ENCODE measurements around the gene BTG2. TPM values are rescaled to one million over a fixed set of nuclear protein-coding genes. Genes with fewer than 3 reads are reported as not detected.

BTG2 gene
- total and polyA plus RNA-seq, 2 donors (not counting 1 experiment from before 2014, with no cell fraction given) = 9.8 to 26.3 TPM

- no peak for TF ChIP-seq EZH2 (IDR thresholded peaks at IDR 0.05; ENCODE audit: low read length, missing control alignments)
- TF ChIP-seq, protein P1, sequence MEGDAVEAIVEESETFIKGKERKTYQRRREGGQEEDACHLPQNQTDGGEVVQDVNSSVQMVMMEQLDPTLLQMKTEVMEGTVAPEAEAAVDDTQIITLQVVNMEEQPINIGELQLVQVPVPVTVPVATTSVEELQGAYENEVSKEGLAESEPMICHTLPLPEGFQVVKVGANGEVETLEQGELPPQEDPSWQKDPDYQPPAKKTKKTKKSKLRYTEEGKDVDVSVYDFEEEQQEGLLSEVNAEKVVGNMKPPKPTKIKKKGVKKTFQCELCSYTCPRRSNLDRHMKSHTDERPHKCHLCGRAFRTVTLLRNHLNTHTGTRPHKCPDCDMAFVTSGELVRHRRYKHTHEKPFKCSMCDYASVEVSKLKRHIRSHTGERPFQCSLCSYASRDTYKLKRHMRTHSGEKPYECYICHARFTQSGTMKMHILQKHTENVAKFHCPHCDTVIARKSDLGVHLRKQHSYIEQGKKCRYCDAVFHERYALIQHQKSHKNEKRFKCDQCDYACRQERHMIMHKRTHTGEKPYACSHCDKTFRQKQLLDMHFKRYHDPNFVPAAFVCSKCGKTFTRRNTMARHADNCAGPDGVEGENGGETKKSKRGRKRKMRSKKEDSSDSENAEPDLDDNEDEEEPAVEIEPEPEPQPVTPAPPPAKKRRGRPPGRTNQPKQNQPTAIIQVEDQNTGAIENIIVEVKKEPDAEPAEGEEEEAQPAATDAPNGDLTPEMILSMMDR (conservative IDR thresholded peaks at IDR 0.05 in 1 of 2, IDR thresholded peaks at IDR 0.05 in 1 of 2; ENCODE audit: low read depth in 1 of 2, low read length in 2 of 2) = no peak
- Histone ChIP-seq H3K36me3 (ENCODE audit: control insufficient read depth, insufficient read depth, low read length) (no peaks in the 10 kb centered on the region), H3K27ac (ENCODE audit: insufficient read depth, low read length) (no peak overlapping the region), H3K4me1 (ENCODE audit: control insufficient read depth, extremely low read depth, insufficient read depth, low read length) (peaks cover 7% of the 10 kb centered on the region), H2AFZ (ENCODE audit: low read length) (no peak overlapping the region), H3K27me3 (ENCODE audit: control insufficient read depth, insufficient read depth, low read length) (peaks cover 3% of the 10 kb centered on the region), H3K79me2 (ENCODE audit: control insufficient read depth, insufficient read depth, low read length) (no peaks in the 10 kb centered on the region), H3K9ac (ENCODE audit: insufficient read depth, low read length) (no peak overlapping the region), H4K20me1 (ENCODE audit: control insufficient read depth, extremely low read depth, insufficient read depth, low read length) (no peaks in the 10 kb centered on the region), H3K4me3 (replicated peaks in 1 of 4; ENCODE audit: control extremely low read depth in 1 of 4, insufficient read depth in 1 of 4, low read depth in 3 of 4, low read length in 4 of 4) (no peak overlapping the region), H3K4me2 (ENCODE audit: extremely low read depth, insufficient read depth, low read length) (no peak overlapping the region), H3K9me3 (ENCODE audit: control insufficient read depth, insufficient read depth, low read depth, low read length) (no peaks in the 10 kb centered on the region)
- no peak for DNase-seq (ENCODE audit: low read depth in 2 of 2)
Measured at GRCh38 chr1:203269654-203270020, 35.7 kb upstream of the BTG2 start.

GRCh38 chr1:203270448-203270847 lies 34.9 kb upstream of the BTG2 start:
- Histone ChIP-seq H3K27ac (ENCODE audit: insufficient read depth, low read length) (no peak overlapping the region), H3K4me2 (ENCODE audit: extremely low read depth, insufficient read depth, low read length) (no peak overlapping the region), H3K36me3 (ENCODE audit: control insufficient read depth, insufficient read depth, low read length) (no peaks in the 10 kb centered on the region), H3K79me2 (ENCODE audit: control insufficient read depth, insufficient read depth, low read length) (no peaks in the 10 kb centered on the region), H2AFZ (ENCODE audit: low read length) (no peak overlapping the region), H3K27me3 (ENCODE audit: control insufficient read depth, insufficient read depth, low read length) (peaks cover 3% of the 10 kb centered on the region), H4K20me1 (ENCODE audit: control insufficient read depth, extremely low read depth, insufficient read depth, low read length) (no peaks in the 10 kb centered on the region), H3K9me3 (ENCODE audit: control insufficient read depth, insufficient read depth, low read depth, low read length) (no peaks in the 10 kb centered on the region), H3K4me1 (ENCODE audit: control insufficient read depth, extremely low read depth, insufficient read depth, low read length) (peaks cover 7% of the 10 kb centered on the region), H3K4me3 (replicated peaks in 1 of 4; ENCODE audit: control extremely low read depth in 1 of 4, insufficient read depth in 1 of 4, low read depth in 3 of 4, low read length in 4 of 4) (no peak overlapping the region), H3K9ac (ENCODE audit: insufficient read depth, low read length) (no peak overlapping the region)
- TF ChIP-seq EZH2 (IDR thresholded peaks at IDR 0.05; ENCODE audit: low read length, missing control alignments) = no peak
- TF ChIP-seq, protein P1 (conservative IDR thresholded peaks at IDR 0.05 in 1 of 2, IDR thresholded peaks at IDR 0.05 in 1 of 2; ENCODE audit: low read depth in 1 of 2, low read length in 2 of 2) = no peak
- DNase-seq (ENCODE audit: low read depth in 2 of 2) = no peak

GRCh38 chr1:203271018-203271743 lies 34.1 kb upstream of the BTG2 start:
- Histone ChIP-seq H3K9ac (ENCODE audit: insufficient read depth, low read length) (no peak overlapping the region), H3K79me2 (ENCODE audit: control insufficient read depth, insufficient read depth, low read length) (no peaks in the 10 kb centered on the region), H3K27ac (ENCODE audit: insufficient read depth, low read length) (no peak overlapping the region), H3K9me3 (ENCODE audit: control insufficient read depth, insufficient read depth, low read depth, low read length) (no peaks in the 10 kb centered on the region), H3K4me1 (ENCODE audit: control insufficient read depth, extremely low read depth, insufficient read depth, low read length) (peaks cover 7% of the 10 kb centered on the region), H3K36me3 (ENCODE audit: control insufficient read depth, insufficient read depth, low read length) (no peaks in the 10 kb centered on the region), H3K27me3 (ENCODE audit: control insufficient read depth, insufficient read depth, low read length) (peaks cover 3% of the 10 kb centered on the region), H3K4me3 (replicated peaks in 1 of 4; ENCODE audit: control extremely low read depth in 1 of 4, insufficient read depth in 1 of 4, low read depth in 3 of 4, low read length in 4 of 4) (no peak overlapping the region), H4K20me1 (ENCODE audit: control insufficient read depth, extremely low read depth, insufficient read depth, low read length) (no peaks in the 10 kb centered on the region), H3K4me2 (ENCODE audit: extremely low read depth, insufficient read depth, low read length) (no peak overlapping the region), H2AFZ (ENCODE audit: low read length) (no peak overlapping the region)
- no peak for TF ChIP-seq EZH2 (IDR thresholded peaks at IDR 0.05; ENCODE audit: low read length, missing control alignments)
- TF ChIP-seq, protein P1 (conservative IDR thresholded peaks at IDR 0.05 in 1 of 2, IDR thresholded peaks at IDR 0.05 in 1 of 2; ENCODE audit: low read depth in 1 of 2, low read length in 2 of 2) = no peak
- peak; percentile 72 to 74 for DNase-seq (ENCODE audit: low read depth in 2 of 2)
